WERI-Rb-1 (cell line): Measurements from ENCODE around the gene PYGB.

Experiments used
- DNase-seq: peaks from one replicate; pipeline ENCODE4 v3.0.0-alpha.2; 2020
- H3K27ac ChIP-seq: fragments of 250-450 bp; sonication (Bioruptor Pico); 2 replicates; pipeline ENCODE4 v1.5.1; 2020; ENCODE audit warnings: mild to moderate bottlenecking, moderate library complexity
- H3K27me3 ChIP-seq: fragments of 250-450 bp; sonication (Bioruptor Pico); 2 replicates; pipeline ENCODE4 v1.5.1; 2021; ENCODE audit warnings: mild to moderate bottlenecking, low read depth, moderate library complexity; ENCODE audit not compliant: insufficient read depth, severe bottlenecking
- H3K36me3 ChIP-seq: fragments of 250-450 bp; sonication (Bioruptor Pico); 2 replicates; pipeline ENCODE4 v1.5.1; 2020; ENCODE audit warnings: mild to moderate bottlenecking, moderate library complexity
- H3K4me3 ChIP-seq: 2 replicates; pipeline ENCODE4 v1.5.1; 2011; ENCODE audit warnings: low read depth, mild to moderate bottlenecking, control low read depth, low read length
- H3K9me3 ChIP-seq: fragments of 250-450 bp; sonication (Bioruptor Pico); 2 replicates; pipeline ENCODE4 v1.5.1; 2021; ENCODE audit warnings: mild to moderate bottlenecking, moderate library complexity; ENCODE audit not compliant: severe bottlenecking
- TF ChIP-seq, protein P1 (sequence below): IDR thresholded peaks from 2 replicates; pipeline ENCODE4 v1.5.1; 2011; ENCODE audit warnings: low read depth, mild to moderate bottlenecking, control low read depth, inconsistent platforms, low read length

PYGB gene

DNA sequence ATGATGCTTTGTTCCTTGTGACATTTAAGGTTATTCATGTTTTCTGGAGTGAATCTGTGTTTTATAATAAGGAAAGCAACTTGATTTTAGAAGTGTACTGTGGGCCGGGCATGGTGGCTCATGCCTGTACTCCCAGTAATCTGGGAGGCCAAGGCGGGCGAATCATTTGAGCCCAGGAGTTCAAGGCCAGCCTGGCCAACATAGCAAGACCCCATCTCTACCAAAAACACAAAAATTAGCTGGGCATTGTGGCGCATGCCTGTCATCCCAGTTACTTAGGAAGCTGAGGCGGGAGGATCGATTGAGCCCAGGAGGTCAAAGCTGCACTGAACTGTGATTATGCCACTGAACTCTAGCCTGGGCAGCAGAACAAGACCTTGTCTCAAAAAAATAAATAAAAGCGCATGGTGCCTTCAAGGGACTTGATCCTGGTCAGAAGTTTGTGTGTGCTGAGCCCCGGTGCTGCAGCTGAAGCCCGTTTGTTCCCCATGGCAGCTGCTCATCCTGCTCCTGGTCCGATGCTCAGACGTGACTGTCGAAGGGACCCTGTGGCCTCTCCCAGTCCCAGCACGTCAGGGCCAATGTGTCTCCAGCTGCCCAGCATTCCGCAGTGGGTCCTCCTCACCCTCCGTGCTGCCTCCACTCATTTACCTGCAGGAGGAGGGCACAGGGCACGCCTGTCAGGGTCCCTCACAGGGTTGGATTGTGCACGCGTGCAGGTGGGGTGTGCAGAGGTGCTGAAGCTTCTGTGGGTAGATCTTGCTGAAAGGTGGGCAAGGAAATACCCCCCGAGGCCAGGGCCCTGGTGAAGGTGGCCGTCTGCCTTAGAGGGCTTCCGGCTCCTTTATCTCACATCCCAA, 34.1 kb upstream of the PYGB start:
- DNase-seq: no peak
- TF ChIP-seq, protein P1, sequence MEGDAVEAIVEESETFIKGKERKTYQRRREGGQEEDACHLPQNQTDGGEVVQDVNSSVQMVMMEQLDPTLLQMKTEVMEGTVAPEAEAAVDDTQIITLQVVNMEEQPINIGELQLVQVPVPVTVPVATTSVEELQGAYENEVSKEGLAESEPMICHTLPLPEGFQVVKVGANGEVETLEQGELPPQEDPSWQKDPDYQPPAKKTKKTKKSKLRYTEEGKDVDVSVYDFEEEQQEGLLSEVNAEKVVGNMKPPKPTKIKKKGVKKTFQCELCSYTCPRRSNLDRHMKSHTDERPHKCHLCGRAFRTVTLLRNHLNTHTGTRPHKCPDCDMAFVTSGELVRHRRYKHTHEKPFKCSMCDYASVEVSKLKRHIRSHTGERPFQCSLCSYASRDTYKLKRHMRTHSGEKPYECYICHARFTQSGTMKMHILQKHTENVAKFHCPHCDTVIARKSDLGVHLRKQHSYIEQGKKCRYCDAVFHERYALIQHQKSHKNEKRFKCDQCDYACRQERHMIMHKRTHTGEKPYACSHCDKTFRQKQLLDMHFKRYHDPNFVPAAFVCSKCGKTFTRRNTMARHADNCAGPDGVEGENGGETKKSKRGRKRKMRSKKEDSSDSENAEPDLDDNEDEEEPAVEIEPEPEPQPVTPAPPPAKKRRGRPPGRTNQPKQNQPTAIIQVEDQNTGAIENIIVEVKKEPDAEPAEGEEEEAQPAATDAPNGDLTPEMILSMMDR: no peak
- Histone ChIP-seq H3K27ac (peak overlapping the region; percentile 66), H3K36me3 (peaks cover 71% of the 10 kb centered on the region), H3K9me3 (no peaks in the 10 kb centered on the region), H3K4me3 (no peak overlapping the region), H3K27me3 (no peaks in the 10 kb centered on the region)

DNA sequence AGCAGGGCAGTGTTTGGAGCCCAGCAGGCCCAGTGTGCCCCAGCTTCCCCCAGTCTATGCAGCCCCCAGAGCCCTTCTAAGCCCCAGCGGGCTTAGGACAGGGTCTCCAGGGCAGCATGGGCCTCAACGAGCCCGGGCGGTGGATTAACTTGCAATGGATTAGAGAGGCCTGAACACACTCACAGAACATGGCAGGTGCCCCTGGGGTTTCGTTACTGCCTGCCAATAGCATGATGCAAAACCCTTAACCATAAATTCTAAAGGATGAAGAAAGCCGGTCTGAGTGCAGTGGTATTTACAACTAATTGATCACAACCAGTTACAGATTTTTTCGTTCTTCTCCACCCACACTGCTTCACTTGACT, 33.5 kb upstream of the PYGB start:
- TF ChIP-seq, protein P1: no peak
- Histone ChIP-seq H3K4me3 (no peak overlapping the region), H3K36me3 (peaks cover 77% of the 10 kb centered on the region), H3K27ac (peak overlapping the region; percentile 66), H3K9me3 (no peaks in the 10 kb centered on the region), H3K27me3 (no peaks in the 10 kb centered on the region)
- DNase-seq: peak; percentile 81

DNA sequence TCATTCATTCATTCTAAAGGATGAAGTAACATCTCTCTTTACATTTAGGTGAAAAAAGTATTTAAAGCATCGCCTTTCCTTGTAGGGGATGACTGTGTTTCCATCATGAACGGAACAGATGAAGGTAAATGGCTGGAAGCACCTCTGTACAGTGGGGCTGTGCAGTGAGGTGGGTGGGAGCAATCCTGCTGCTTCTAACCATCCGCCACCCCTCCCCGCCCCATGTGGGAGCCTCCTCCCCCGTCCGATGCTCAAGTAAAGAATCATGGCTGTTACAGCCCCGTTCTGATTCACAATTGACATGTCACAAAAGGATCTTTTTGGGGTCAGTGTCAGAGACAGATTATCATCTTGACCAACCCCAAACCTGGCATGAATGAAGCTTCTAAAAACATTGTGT, 33.1 kb upstream of the PYGB start:
- TF ChIP-seq, protein P1: no peak
- H3K36me3 ChIP-seq: peaks cover 79% of the 10 kb centered on the region
- no peak for DNase-seq

DNA sequence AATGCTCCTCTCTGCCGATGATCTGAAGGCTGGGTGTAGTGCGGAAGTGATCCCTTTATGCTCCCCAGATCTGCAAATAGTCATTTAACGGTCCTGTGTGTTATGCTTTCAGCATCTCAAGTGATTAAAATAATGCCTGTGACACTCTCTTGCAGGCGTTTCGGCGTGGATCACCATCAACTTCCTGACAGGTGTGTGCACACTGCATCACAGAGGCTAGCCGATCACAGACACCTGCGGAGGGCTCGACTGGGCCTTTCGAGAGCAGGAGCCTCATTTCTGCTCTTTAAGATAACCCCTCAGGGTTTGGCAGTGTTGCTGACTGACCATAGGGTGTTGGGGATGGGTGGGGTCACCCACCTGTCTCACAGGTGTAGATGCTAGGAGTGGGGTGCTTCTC, 32.4 kb upstream of the PYGB start:
- no peak overlapping the region for H3K4me3 ChIP-seq
- no peaks in the 10 kb centered on the region for H3K9me3 ChIP-seq
- H3K27me3 ChIP-seq: no peaks in the 10 kb centered on the region
- H3K27ac ChIP-seq: no peak overlapping the region
- TF ChIP-seq, protein P1: no peak
- no peak for DNase-seq
- H3K36me3 ChIP-seq: peaks cover 76% of the 10 kb centered on the region

More for the DNA sequence above, 33.1 kb upstream of the PYGB start:
- Histone ChIP-seq H3K9me3 (no peaks in the 10 kb centered on the region), H3K27me3 (no peaks in the 10 kb centered on the region), H3K4me3 (no peak overlapping the region), H3K27ac (no peak overlapping the region; the same call in 1 of the 2 replicates)

DNA sequence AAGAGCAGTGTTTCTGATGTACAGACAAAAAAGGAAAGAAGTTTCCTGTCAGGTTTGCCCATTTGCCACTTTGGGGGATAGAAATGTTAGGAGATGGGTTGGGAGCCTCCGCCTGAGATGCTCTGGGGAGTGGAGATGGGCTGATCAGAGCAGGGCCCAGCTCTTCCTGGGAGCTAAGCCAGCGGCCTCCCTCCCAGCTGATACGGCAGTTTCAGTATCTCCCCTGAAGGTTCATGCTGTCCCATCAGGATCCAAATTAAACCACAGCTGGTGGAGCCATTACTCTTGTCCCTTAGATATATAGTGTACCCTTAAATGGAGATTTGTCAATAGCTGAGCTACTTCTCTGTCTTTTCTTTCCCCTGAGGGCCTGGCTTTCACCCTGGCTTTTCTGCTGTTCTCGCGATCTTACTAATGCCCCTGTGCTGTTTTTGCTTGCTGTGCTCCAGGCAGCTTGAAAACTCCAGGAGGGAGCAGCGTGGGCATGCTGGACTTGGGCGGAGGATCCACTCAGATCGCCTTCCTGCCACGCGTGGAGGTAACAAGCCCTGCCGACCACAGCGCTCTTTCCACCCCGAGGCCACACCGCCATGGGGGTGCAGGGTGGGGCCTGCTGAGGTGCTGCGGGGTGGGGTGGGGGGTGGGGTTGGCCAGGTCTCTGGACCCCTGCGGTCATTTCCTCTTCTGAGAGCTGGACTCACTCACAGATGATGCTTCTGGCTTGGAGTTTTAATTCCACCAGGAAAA, 31.5 kb upstream of the PYGB start:
- Histone ChIP-seq H3K36me3 (peaks cover 76% of the 10 kb centered on the region), H3K27ac (no peak overlapping the region), H3K27me3 (no peaks in the 10 kb centered on the region), H3K9me3 (no peaks in the 10 kb centered on the region), H3K4me3 (no peak overlapping the region)
- DNase-seq: no peak
- TF ChIP-seq, protein P1: no peak
